Activated naive CD8-positive, alpha-beta T cell treated with anti-CD3 and anti-CD28 coated beads, Interleukin-2, amount 50 U/mL, for 24 hours (primary cell): ENCODE data around the gene SORCS1.
A peak's percentile ranks its signal among the peaks of the same experiment; 100 is the strongest.

Source experiments
- ATAC-seq: fragments of 150-1000 bp; cut with Tn5 transposase; one replicate; pipeline ENCODE4 v1.10.0; 2021
- DNase-seq: peaks from one replicate; pipeline ENCODE4 v3.0.0; 2021
- H3K27ac Mint-ChIP-seq: one replicate; pipeline ENCODE4 v1.8.0; 2021; ENCODE audit warnings: mild to moderate bottlenecking, mixed read lengths
- H3K27me3 Mint-ChIP-seq: one replicate; pipeline ENCODE4 v1.8.0; 2021; ENCODE audit warnings: mixed read lengths
- H3K36me3 Mint-ChIP-seq: one replicate; pipeline ENCODE4 v1.8.0; 2021; ENCODE audit warnings: low read depth, mixed read lengths
- H3K4me1 Mint-ChIP-seq: one replicate; pipeline ENCODE4 v1.8.0; 2021; ENCODE audit warnings: mixed read lengths
- H3K4me3 Mint-ChIP-seq: one replicate; pipeline ENCODE4 v1.8.0; 2021; ENCODE audit warnings: mild to moderate bottlenecking, moderate library complexity, mixed read lengths
- H3K9me3 Mint-ChIP-seq: one replicate; pipeline ENCODE4 v1.8.0; 2021; ENCODE audit warnings: mixed read lengths

SORCS1 gene

GRCh38 chr10:106708506-106708905 lies 456.0 kb downstream of the SORCS1 start:
- H3K4me3 Mint-ChIP-seq = no peak overlapping the region
- ATAC-seq = no peak
- H3K9me3 Mint-ChIP-seq = no peaks in the 10 kb centered on the region
- H3K36me3 Mint-ChIP-seq = no peaks in the 10 kb centered on the region
- DNase-seq = no peak
- H3K4me1 Mint-ChIP-seq = no peaks in the 10 kb centered on the region
- H3K27ac Mint-ChIP-seq = no peak overlapping the region
- H3K27me3 Mint-ChIP-seq = no peaks in the 10 kb centered on the region

GRCh38 chr10:106707657-106708056 lies 456.8 kb downstream of the SORCS1 start:
- Mint-ChIP-seq H3K4me3 (no peak overlapping the region), H3K9me3 (no peaks in the 10 kb centered on the region)
- no peak for DNase-seq

GRCh38 chr10:106706127-106706526 lies 458.4 kb downstream of the SORCS1 start:
- Mint-ChIP-seq H3K4me3 (no peak overlapping the region), H3K27me3 (no peaks in the 10 kb centered on the region), H3K36me3 (no peaks in the 10 kb centered on the region), H3K9me3 (no peaks in the 10 kb centered on the region), H3K27ac (no peak overlapping the region), H3K4me1 (no peaks in the 10 kb centered on the region)
- ATAC-seq (no peak), DNase-seq (no peak)

More at GRCh38 chr10:106707657-106708056, 456.8 kb downstream of the SORCS1 start:
- Mint-ChIP-seq H3K36me3 (no peaks in the 10 kb centered on the region), H3K27ac (no peak overlapping the region), H3K4me1 (no peaks in the 10 kb centered on the region), H3K27me3 (no peaks in the 10 kb centered on the region)
- ATAC-seq = no peak

- no peak overlapping the region for H3K4me3 Mint-ChIP-seq
- H3K36me3 Mint-ChIP-seq = no peaks in the 10 kb centered on the region
- H3K4me1 Mint-ChIP-seq = no peaks in the 10 kb centered on the region
- ATAC-seq (no peak), DNase-seq (peak; percentile 42)
- no peaks in the 10 kb centered on the region for H3K27me3 Mint-ChIP-seq
- no peaks in the 10 kb centered on the region for H3K9me3 Mint-ChIP-seq
- no peak overlapping the region for H3K27ac Mint-ChIP-seq
Measured at GRCh38 chr10:106705681-106706100, 458.8 kb downstream of the SORCS1 start.

- peaks cover 3% of the 10 kb centered on the region for H3K9me3 Mint-ChIP-seq
- H3K27ac Mint-ChIP-seq = no peak overlapping the region
- ATAC-seq (no peak), DNase-seq (no peak)
- H3K36me3 Mint-ChIP-seq = no peaks in the 10 kb centered on the region
- H3K4me3 Mint-ChIP-seq = no peak overlapping the region
- H3K4me1 Mint-ChIP-seq = no peaks in the 10 kb centered on the region
- peaks cover 2% of the 10 kb centered on the region for H3K27me3 Mint-ChIP-seq
Measured at GRCh38 chr10:106696239-106696638, 468.3 kb downstream of the SORCS1 start.

GRCh38 chr10:106694696-106695095 lies 469.8 kb downstream of the SORCS1 start:
- no peak for DNase-seq
- Mint-ChIP-seq H3K27me3 (peaks cover 2% of the 10 kb centered on the region), H3K4me1 (no peaks in the 10 kb centered on the region), H3K36me3 (no peaks in the 10 kb centered on the region), H3K4me3 (no peak overlapping the region), H3K27ac (no peak overlapping the region), H3K9me3 (peaks cover 3% of the 10 kb centered on the region)
- no peak for ATAC-seq

- Mint-ChIP-seq H3K36me3 (no peaks in the 10 kb centered on the region), H3K27ac (no peak overlapping the region), H3K9me3 (no peaks in the 10 kb centered on the region), H3K27me3 (peaks cover 5% of the 10 kb centered on the region), H3K4me3 (no peak overlapping the region), H3K4me1 (no peaks in the 10 kb centered on the region)
- ATAC-seq = no peak
- no peak for DNase-seq
Measured at GRCh38 chr10:106682175-106682574, 482.3 kb downstream of the SORCS1 start.

- Mint-ChIP-seq H3K27me3 (peaks cover 5% of the 10 kb centered on the region), H3K36me3 (no peaks in the 10 kb centered on the region), H3K4me3 (no peak overlapping the region), H3K4me1 (no peaks in the 10 kb centered on the region), H3K9me3 (peaks cover 1% of the 10 kb centered on the region), H3K27ac (no peak overlapping the region)
- ATAC-seq = no peak
- no peak for DNase-seq
Measured at GRCh38 chr10:106680061-106680460, 484.4 kb downstream of the SORCS1 start.

- Mint-ChIP-seq H3K27ac (no peak overlapping the region), H3K36me3 (no peaks in the 10 kb centered on the region), H3K4me1 (no peaks in the 10 kb centered on the region), H3K27me3 (peaks cover 5% of the 10 kb centered on the region), H3K4me3 (no peak overlapping the region), H3K9me3 (peaks cover 4% of the 10 kb centered on the region)
- DNase-seq (no peak), ATAC-seq (no peak)
Measured at GRCh38 chr10:106679314-106679713, 485.2 kb downstream of the SORCS1 start.

GRCh38 chr10:106672517-106673175 lies 491.9 kb downstream of the SORCS1 start:
- H3K9me3 Mint-ChIP-seq = peaks cover 4% of the 10 kb centered on the region
- no peak overlapping the region for H3K4me3 Mint-ChIP-seq
- no peaks in the 10 kb centered on the region for H3K27me3 Mint-ChIP-seq
- ATAC-seq (no peak), DNase-seq (no peak)
- no peak overlapping the region for H3K27ac Mint-ChIP-seq
- no peaks in the 10 kb centered on the region for H3K36me3 Mint-ChIP-seq
- H3K4me1 Mint-ChIP-seq = no peaks in the 10 kb centered on the region

GRCh38 chr10:106661767-106662140 lies 502.8 kb downstream of the SORCS1 start:
- Mint-ChIP-seq H3K36me3 (no peaks in the 10 kb centered on the region), H3K27ac (no peak overlapping the region), H3K9me3 (peaks cover 3% of the 10 kb centered on the region), H3K27me3 (no peaks in the 10 kb centered on the region), H3K4me1 (no peaks in the 10 kb centered on the region), H3K4me3 (no peak overlapping the region)
- ATAC-seq = no peak
- no peak for DNase-seq

GRCh38 chr10:106661133-106661766 lies 503.3 kb downstream of the SORCS1 start:
- no peak for ATAC-seq

GRCh38 chr10:106660550-106660949 lies 504.0 kb downstream of the SORCS1 start:
- Mint-ChIP-seq H3K27ac (no peak overlapping the region), H3K4me3 (no peak overlapping the region), H3K36me3 (no peaks in the 10 kb centered on the region), H3K27me3 (no peaks in the 10 kb centered on the region), H3K9me3 (peaks cover 3% of the 10 kb centered on the region), H3K4me1 (no peaks in the 10 kb centered on the region)
- ATAC-seq (no peak), DNase-seq (no peak)

More at GRCh38 chr10:106661133-106661766, 503.3 kb downstream of the SORCS1 start:
- no peaks in the 10 kb centered on the region for H3K4me1 Mint-ChIP-seq
- no peak for DNase-seq
- no peak overlapping the region for H3K27ac Mint-ChIP-seq
- H3K4me3 Mint-ChIP-seq = no peak overlapping the region
- no peaks in the 10 kb centered on the region for H3K36me3 Mint-ChIP-seq
- peaks cover 3% of the 10 kb centered on the region for H3K9me3 Mint-ChIP-seq
- H3K27me3 Mint-ChIP-seq = no peaks in the 10 kb centered on the region

- no peak overlapping the region for H3K27ac Mint-ChIP-seq
- no peak for ATAC-seq
- H3K36me3 Mint-ChIP-seq = no peaks in the 10 kb centered on the region
- no peak overlapping the region for H3K4me3 Mint-ChIP-seq
- no peaks in the 10 kb centered on the region for H3K4me1 Mint-ChIP-seq
- no peaks in the 10 kb centered on the region for H3K27me3 Mint-ChIP-seq
- H3K9me3 Mint-ChIP-seq = no peaks in the 10 kb centered on the region
- DNase-seq = no peak
Measured at GRCh38 chr10:106655636-106656035, 508.9 kb downstream of the SORCS1 start.

- Mint-ChIP-seq H3K27me3 (peaks cover 2% of the 10 kb centered on the region), H3K36me3 (no peaks in the 10 kb centered on the region), H3K4me1 (no peaks in the 10 kb centered on the region), H3K9me3 (no peaks in the 10 kb centered on the region), H3K27ac (no peak overlapping the region), H3K4me3 (no peak overlapping the region)
- DNase-seq = no peak
- ATAC-seq = no peak
Measured at GRCh38 chr10:106655165-106655564, 509.3 kb downstream of the SORCS1 start.
